Sigmoid colon (tissue), 7 donors: ENCODE results near the gene XYLT2. TPM values are rescaled to one million over a fixed set of nuclear protein-coding genes. Genes with fewer than 3 reads are reported as not detected.

Experiments
- DNase-seq: peaks from one replicate; pipeline ENCODE4 v3.0.0-alpha.2; 2019
- H3K27ac ChIP-seq, 4 donors: fragments of 200-600 bp; sonication (generic); one replicate each; pipeline ENCODE4 v1.5.1; 2016 to 2019; ENCODE audit warnings: mild to moderate bottlenecking in 1 of 4
- H3K27me3 ChIP-seq, 3 donors: fragments of 200-600 bp; sonication (generic); one replicate each; pipeline ENCODE4 v1.5.1; 2019; ENCODE audit warnings: mild to moderate bottlenecking in 1 of 3
- H3K36me3 ChIP-seq, 4 donors: fragments of 200-600 bp; sonication (generic); one replicate each; pipeline ENCODE4 v1.5.1; 2016 to 2019
- H3K4me1 ChIP-seq, 4 donors: fragments of 200-600 bp; sonication (generic); one replicate each; pipeline ENCODE4 v1.5.1; 2017 to 2019
- H3K4me3 ChIP-seq, 4 donors: fragments of 200-600 bp; sonication (generic); one replicate each; pipeline ENCODE4 v1.5.1; 2017 to 2019; ENCODE audit warnings: mild to moderate bottlenecking in 2 of 4, moderate library complexity in 1 of 4
- H3K9me3 ChIP-seq, 4 donors: fragments of 200-600 bp in 3 of 4; sonication (generic) in 3 of 4; one replicate each; pipeline versions ENCODE4 v1.5.1 to v1.6.1; 2013 to 2019
- EP300 ChIP-seq, 4 donors: sonication (generic); formaldehyde crosslinking; IDR thresholded peaks; one replicate each; pipeline ENCODE4 v1.6.1; 2017; ENCODE audit warnings: antibody characterized with exemption in 4 of 4
- POLR2A ChIP-seq, 2 donors: fragments of 450-650 bp; IDR thresholded peaks; one replicate each; pipeline ENCODE4 v1.6.1; 2016; ENCODE audit warnings: antibody characterized with exemption in 2 of 2, mild to moderate bottlenecking in 2 of 2, moderate library complexity in 2 of 2
- POLR2AphosphoS5 ChIP-seq, 4 donors: sonication (generic); formaldehyde crosslinking; IDR thresholded peaks; one replicate each; pipeline ENCODE4 v1.6.1; 2017; ENCODE audit warnings: antibody characterized with exemption in 4 of 4
- WGBS, 2 donors: extraction: QIAGEN DNeasy Blood & Tissue Kit; methylation state at CpG; one replicate each; pipeline ENCODE4 v1.1.7; 2013; 5-methylcytosine and 5-hydroxymethylcytosine counted together
- intact Hi-C: fragments of 100-400 bp; cut with DNase I; formaldehyde crosslinking; loops from one replicate; pipeline ENCODE4 v1.15.1; 2023
- polyA plus RNA-seq, 3 donors: library from polyadenylated mRNA; stranded (reverse); fragments of 200-250 nt; gene quantifications; one replicate each; pipeline ENCODE4 v1.2.3, GENCODE V29; 2013
- total RNA-seq, 4 donors: library from RNA; depleted of rRNA; stranded (reverse); fragments of >200 nt; gene quantifications; one replicate each; pipeline ENCODE4 v1.1.0, GENCODE V29; 2016
- TF ChIP-seq, protein P1 (sequence below), 4 experiments: fragments of 450-650 bp in 3 of 4; fragments of 200-600 bp in 1 of 4; IDR thresholded peaks; one replicate each; pipeline ENCODE4 v1.5.1; 2016 to 2019; ENCODE audit warnings: antibody characterized with exemption in 4 of 4, mild to moderate bottlenecking in 3 of 4, moderate library complexity in 2 of 4
- donor health status: healthy with polysubstance abuse.
- donor health status: Bipolar disorder and iron deficiency.
- donor health status: healthy.

Gene XYLT2
- total and polyA plus RNA-seq, 7 donors: 1.8 to 27.4 (median 16.2) TPM

DNA sequence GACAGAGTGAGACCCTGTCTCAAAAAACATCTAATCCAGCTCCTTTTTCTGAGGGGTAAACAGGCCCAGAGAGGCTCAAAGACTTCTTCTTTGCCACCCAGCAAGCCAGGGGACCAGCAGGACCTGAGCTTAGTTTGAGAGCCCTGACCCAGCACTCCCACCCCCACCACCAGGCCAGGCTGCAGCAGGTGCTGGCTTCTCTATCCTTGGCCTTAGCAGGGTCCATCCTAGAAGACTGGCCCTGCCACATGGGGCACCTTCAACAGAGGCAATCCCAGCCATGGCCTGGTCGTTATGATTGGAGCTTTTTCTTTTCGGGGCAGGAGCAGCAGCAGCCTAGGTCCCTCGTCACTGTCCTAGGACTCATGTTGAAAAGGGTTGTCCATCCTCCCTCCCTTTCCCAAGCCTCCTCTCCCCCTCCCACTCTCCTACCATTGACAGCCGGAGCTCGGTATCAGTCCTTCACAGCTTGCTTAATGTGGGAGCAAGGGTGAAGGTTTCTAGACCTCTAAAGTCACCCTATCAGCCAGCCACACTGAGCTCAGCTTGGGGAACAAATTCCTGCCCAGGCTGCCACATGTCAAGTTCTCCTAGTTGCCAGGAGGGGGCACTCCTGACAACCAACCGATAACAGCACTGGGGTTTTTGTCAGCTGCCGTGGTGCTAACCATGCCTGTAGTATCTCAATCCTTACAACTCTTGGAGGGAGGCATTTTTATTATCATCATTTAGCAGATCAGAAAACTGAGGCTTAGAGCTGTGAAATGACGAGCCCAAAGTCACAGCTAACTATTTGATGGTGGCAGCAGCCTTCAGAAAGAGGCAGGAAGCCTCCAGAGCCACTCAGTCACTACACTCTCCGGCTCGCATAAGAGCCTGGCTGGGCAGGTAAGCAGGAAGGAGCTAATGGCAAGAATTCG is 15.9 kb downstream of the XYLT2 start:
- no peaks in the 10 kb centered on the region for H3K27me3 ChIP-seq
- H3K4me3 ChIP-seq: no peak overlapping the region
- peaks cover 5 to 64% (median 24%) of the 10 kb centered on the region in 4 donors for H3K36me3 ChIP-seq
- H3K27ac ChIP-seq: peak overlapping the region in 3 of 4 donors; percentile 19 to 62 (median 30)
- TF ChIP-seq, protein P1, sequence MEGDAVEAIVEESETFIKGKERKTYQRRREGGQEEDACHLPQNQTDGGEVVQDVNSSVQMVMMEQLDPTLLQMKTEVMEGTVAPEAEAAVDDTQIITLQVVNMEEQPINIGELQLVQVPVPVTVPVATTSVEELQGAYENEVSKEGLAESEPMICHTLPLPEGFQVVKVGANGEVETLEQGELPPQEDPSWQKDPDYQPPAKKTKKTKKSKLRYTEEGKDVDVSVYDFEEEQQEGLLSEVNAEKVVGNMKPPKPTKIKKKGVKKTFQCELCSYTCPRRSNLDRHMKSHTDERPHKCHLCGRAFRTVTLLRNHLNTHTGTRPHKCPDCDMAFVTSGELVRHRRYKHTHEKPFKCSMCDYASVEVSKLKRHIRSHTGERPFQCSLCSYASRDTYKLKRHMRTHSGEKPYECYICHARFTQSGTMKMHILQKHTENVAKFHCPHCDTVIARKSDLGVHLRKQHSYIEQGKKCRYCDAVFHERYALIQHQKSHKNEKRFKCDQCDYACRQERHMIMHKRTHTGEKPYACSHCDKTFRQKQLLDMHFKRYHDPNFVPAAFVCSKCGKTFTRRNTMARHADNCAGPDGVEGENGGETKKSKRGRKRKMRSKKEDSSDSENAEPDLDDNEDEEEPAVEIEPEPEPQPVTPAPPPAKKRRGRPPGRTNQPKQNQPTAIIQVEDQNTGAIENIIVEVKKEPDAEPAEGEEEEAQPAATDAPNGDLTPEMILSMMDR (IDR thresholded peaks at IDR 0.05): peak in 3 of 4 experiments; percentile 34 to 67 (median 65)
- peak in 2 of 4 donors; percentile 55 to 61 for TF ChIP-seq POLR2AphosphoS5 (IDR thresholded peaks at IDR 0.05)
- TF ChIP-seq EP300 (IDR thresholded peaks at IDR 0.05): no peak
- TF ChIP-seq POLR2A (IDR thresholded peaks at IDR 0.05): no peak
- intact Hi-C loops: loop anchor here (2.0 kb wide), 1 partner anchor 117 kb away; the partner anchor contains the start of gene RSAD1
- 25 to 35% methylated on average over 11 of the region's 11 CpGs for WGBS, 2 donors
- no peaks in the 10 kb centered on the region for H3K9me3 ChIP-seq
- peaks cover 0 to 23% (median 17%) of the 10 kb centered on the region in 4 donors for H3K4me1 ChIP-seq
- peak; percentile 75 for DNase-seq

DNA sequence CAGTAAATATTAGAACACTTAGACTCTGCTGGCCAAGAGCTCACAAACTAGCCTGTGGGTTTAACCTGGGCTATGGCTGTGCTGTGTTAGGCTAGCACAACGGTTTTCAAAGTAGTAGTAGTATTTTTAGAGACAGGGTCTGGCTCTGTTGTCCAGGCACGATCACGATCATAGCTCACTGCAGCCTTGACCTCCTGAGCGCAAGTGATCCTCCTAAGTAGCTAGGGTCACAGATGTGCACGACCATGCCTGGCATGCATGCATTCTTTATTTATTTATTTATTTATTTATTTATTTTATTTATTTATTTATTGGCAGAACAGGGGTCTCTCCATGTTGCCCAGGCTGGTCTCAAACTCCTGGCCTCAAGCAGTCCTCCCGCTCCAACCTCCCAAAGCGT is 16.7 kb downstream of the XYLT2 start:
- H3K27me3 ChIP-seq: no peaks in the 10 kb centered on the region
- no peaks in the 10 kb centered on the region for H3K9me3 ChIP-seq
- no peak for TF ChIP-seq EP300 (IDR thresholded peaks at IDR 0.05)
- TF ChIP-seq, protein P1 (IDR thresholded peaks at IDR 0.05): no peak
- no peak for TF ChIP-seq POLR2AphosphoS5 (IDR thresholded peaks at IDR 0.05)
- no peak for TF ChIP-seq POLR2A (IDR thresholded peaks at IDR 0.05)
- DNase-seq: no peak
- H3K4me1 ChIP-seq: peaks cover 0 to 23% (median 17%) of the 10 kb centered on the region in 4 donors
- H3K4me3 ChIP-seq: no peak overlapping the region
- 70 to 85% methylated on average over 7 of the region's 7 CpGs for WGBS, 2 donors
- intact Hi-C loops: loop anchor here (2.0 kb wide), 1 partner anchor 116 kb away; the partner anchor contains the start of gene RSAD1
- peaks cover 8 to 64% (median 28%) of the 10 kb centered on the region in 4 donors for H3K36me3 ChIP-seq
- H3K27ac ChIP-seq: peak overlapping the region in 2 of 4 donors; percentile 19 to 62

GRCh38 chr17:50363217-50364060 is 17.5 kb downstream of the XYLT2 start:
- no peak overlapping the region for H3K4me3 ChIP-seq
- no peaks in the 10 kb centered on the region for H3K27me3 ChIP-seq
- no peak overlapping the region for H3K27ac ChIP-seq
- TF ChIP-seq, protein P1 (IDR thresholded peaks at IDR 0.05): no peak
- TF ChIP-seq POLR2AphosphoS5 (IDR thresholded peaks at IDR 0.05) (no peak), EP300 (IDR thresholded peaks at IDR 0.05) (no peak), POLR2A (IDR thresholded peaks at IDR 0.05) (no peak)
- H3K9me3 ChIP-seq: no peaks in the 10 kb centered on the region
- peak; percentile 56 for DNase-seq
- peaks cover 15 to 64% (median 28%) of the 10 kb centered on the region in 4 donors for H3K36me3 ChIP-seq
- WGBS, 2 donors: 60 to 73% methylated on average over 8 of the region's 8 CpGs
- intact Hi-C loops: loop anchor here (2.0 kb wide), 1 partner anchor 115 kb away; the partner anchor contains the start of gene RSAD1
- H3K4me1 ChIP-seq: peaks cover 0 to 23% (median 17%) of the 10 kb centered on the region in 4 donors

DNA sequence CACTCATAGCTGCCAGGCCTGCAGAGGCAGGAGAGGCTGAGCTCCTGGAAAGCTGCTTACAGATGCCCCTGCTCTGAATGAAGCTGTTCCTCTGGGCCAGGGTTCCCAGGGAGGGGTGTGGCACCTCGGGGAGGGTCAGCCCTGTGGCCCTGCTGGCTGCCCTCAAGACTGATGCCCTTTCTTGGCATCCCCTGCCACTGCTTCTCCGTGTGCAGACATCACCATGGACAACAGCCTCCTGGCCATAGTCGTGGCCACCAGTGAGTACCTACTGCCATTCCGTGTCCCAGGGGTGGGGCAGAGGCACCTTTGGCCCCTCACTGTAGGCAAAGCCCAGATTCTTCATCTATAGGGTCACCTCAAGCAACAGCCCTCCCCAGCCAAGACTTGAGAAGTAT is 18.1 kb downstream of the XYLT2 start:
- no peaks in the 10 kb centered on the region for H3K27me3 ChIP-seq
- no peak overlapping the region for H3K27ac ChIP-seq
- peak; percentile 56 for DNase-seq
- intact Hi-C loops: no loop called here
- H3K9me3 ChIP-seq: no peaks in the 10 kb centered on the region
- 31 to 63% methylated on average over 4 of the region's 4 CpGs for WGBS, 2 donors
- peaks cover 11 to 65% (median 30%) of the 10 kb centered on the region in 4 donors for H3K36me3 ChIP-seq
- H3K4me3 ChIP-seq: no peak overlapping the region
- peaks cover 0 to 23% (median 17%) of the 10 kb centered on the region in 4 donors for H3K4me1 ChIP-seq
- TF ChIP-seq EP300 (IDR thresholded peaks at IDR 0.05): no peak
- no peak for TF ChIP-seq POLR2A (IDR thresholded peaks at IDR 0.05)
- no peak for TF ChIP-seq POLR2AphosphoS5 (IDR thresholded peaks at IDR 0.05)
- TF ChIP-seq, protein P1 (IDR thresholded peaks at IDR 0.05): no peak
